DLD1 (cell line): Measurements from ENCODE around the gene SNAP29.

Experiments
- in situ Hi-C: cut with HindIII; loops from 2 replicates; pipeline ENCODE4 v1.10.0; 2017; ENCODE audit warnings: low sequenced_read_pairs

Gene SNAP29

GRCh38 chr22:20926243-20926642, 67.4 kb downstream of the SNAP29 start:
- in situ Hi-C loops, result loop anchor here (25.0 kb wide), 1 partner anchor 114 kb away; no protein-coding TSS in a partner anchor

GRCh38 chr22:20927940-20928572, 69.2 kb downstream of the SNAP29 start:
- in situ Hi-C loops, result loop anchor here (25.0 kb wide), 1 partner anchor 116 kb away; no protein-coding TSS in a partner anchor

- in situ Hi-C loops, result loop anchor here (25.0 kb wide), 1 partner anchor 116 kb away; no protein-coding TSS in a partner anchor
Observed at GRCh38 chr22:20928573-20928967, 69.8 kb downstream of the SNAP29 start.

- in situ Hi-C loops, result loop anchor here (25.0 kb wide), 1 partner anchor 118 kb away; no protein-coding TSS in a partner anchor
Observed at GRCh38 chr22:20930004-20930403, 71.2 kb downstream of the SNAP29 start.

- in situ Hi-C loops, result loop anchor here (25.0 kb wide), 1 partner anchor 118 kb away; no protein-coding TSS in a partner anchor
Observed at GRCh38 chr22:20930435-20930834, 71.6 kb downstream of the SNAP29 start.

- in situ Hi-C loops, result loop anchor here (25.0 kb wide), 1 partner anchor 119 kb away; no protein-coding TSS in a partner anchor
Observed at GRCh38 chr22:20931126-20931654, 72.4 kb downstream of the SNAP29 start.

- in situ Hi-C loops, result loop anchor here (25.0 kb wide), 1 partner anchor 122 kb away; no protein-coding TSS in a partner anchor
Observed at GRCh38 chr22:20933910-20934309, 75.1 kb downstream of the SNAP29 start.

GRCh38 chr22:20935049-20935448, 76.2 kb downstream of the SNAP29 start:
- in situ Hi-C loops, result loop anchor here (25.0 kb wide), 1 partner anchor 123 kb away; no protein-coding TSS in a partner anchor

GRCh38 chr22:20935780-20936539, 77.2 kb downstream of the SNAP29 start:
- in situ Hi-C loops, result loop anchor here (25.0 kb wide), 1 partner anchor 124 kb away; no protein-coding TSS in a partner anchor

GRCh38 chr22:20937031-20937793, 78.4 kb downstream of the SNAP29 start:
- in situ Hi-C loops, result loop anchor here (25.0 kb wide), 1 partner anchor 125 kb away; no protein-coding TSS in a partner anchor

- in situ Hi-C loops, result loop anchor here (25.0 kb wide), 1 partner anchor 126 kb away; no protein-coding TSS in a partner anchor
Observed at GRCh38 chr22:20937794-20938671, 79.2 kb downstream of the SNAP29 start.

- in situ Hi-C loops, result loop anchor here (25.0 kb wide), 1 partner anchor 127 kb away; no protein-coding TSS in a partner anchor
Observed at GRCh38 chr22:20939457-20940185, 80.8 kb downstream of the SNAP29 start.

- in situ Hi-C loops, result loop anchor here (25.0 kb wide), 1 partner anchor 128 kb away; no protein-coding TSS in a partner anchor
Observed at GRCh38 chr22:20940186-20940651, 81.4 kb downstream of the SNAP29 start.
